Spinal cord (tissue), 10 donors: ENCODE measurements around the gene MUC16. TPM values are rescaled to one million over a fixed set of nuclear protein-coding genes. Genes with fewer than 3 reads are reported as not detected.

Experiments used
- DNase-seq, 6 donors: peaks; one replicate each; pipeline versions ENCODE4 v3.0.0 to v3.0.0-alpha.2; 2013 to 2015; ENCODE audit warnings: low spot score in 6 of 6, low read depth in 4 of 6
- H3K27ac ChIP-seq: one replicate; pipeline ENCODE4 v1.5.1; 2013; ENCODE audit warnings: low read depth, low read length, control low read depth
- H3K27me3 ChIP-seq: one replicate; pipeline ENCODE4 v1.6.1; 2013; ENCODE audit warnings: low read length; ENCODE audit not compliant: control insufficient read depth, insufficient read depth
- H3K36me3 ChIP-seq: one replicate; pipeline ENCODE4 v1.6.1; 2013; ENCODE audit warnings: low read length; ENCODE audit not compliant: control insufficient read depth, insufficient read depth
- H3K4me1 ChIP-seq: one replicate; pipeline ENCODE4 v1.6.1; 2013; ENCODE audit warnings: low read length; ENCODE audit not compliant: control insufficient read depth, insufficient read depth
- H3K4me3 ChIP-seq: one replicate; pipeline ENCODE4 v1.5.1; 2013; ENCODE audit warnings: low read depth, low read length, control low read depth
- H3K9me3 ChIP-seq: one replicate; pipeline ENCODE4 v1.6.1; 2013; ENCODE audit warnings: low read length; ENCODE audit not compliant: control insufficient read depth, insufficient read depth
- WGBS: methylation state at CpG from one replicate; pipeline ENCODE4 v1.1.5; 2013; ENCODE audit warnings: missing lambda C conversion rate; ENCODE audit not compliant: insufficient coverage; 5-methylcytosine and 5-hydroxymethylcytosine counted together
- polyA plus RNA-seq, 2 donors: library from polyadenylated mRNA; unstranded; fragments of 120-200 nt; gene quantifications; one replicate each; pipeline ENCODE4 v1.2.1, GENCODE V29; 2013; ENCODE audit not compliant: insufficient read length in 2 of 2
- total RNA-seq, 2 donors: library from RNA; depleted of rRNA in 1 of 2; stranded (reverse); fragments of 120-200 nt in 1 of 2; fragments of >200 nt in 1 of 2; gene quantifications; one replicate each; pipeline versions ENCODE4 v1.2.3 to v1.2.4, GENCODE V29; 2013 to 2014
- donor health status: healthy.

MUC16 gene
- total and polyA plus RNA-seq, 4 donors: under 0.01 TPM; not detected in 2

DNA sequence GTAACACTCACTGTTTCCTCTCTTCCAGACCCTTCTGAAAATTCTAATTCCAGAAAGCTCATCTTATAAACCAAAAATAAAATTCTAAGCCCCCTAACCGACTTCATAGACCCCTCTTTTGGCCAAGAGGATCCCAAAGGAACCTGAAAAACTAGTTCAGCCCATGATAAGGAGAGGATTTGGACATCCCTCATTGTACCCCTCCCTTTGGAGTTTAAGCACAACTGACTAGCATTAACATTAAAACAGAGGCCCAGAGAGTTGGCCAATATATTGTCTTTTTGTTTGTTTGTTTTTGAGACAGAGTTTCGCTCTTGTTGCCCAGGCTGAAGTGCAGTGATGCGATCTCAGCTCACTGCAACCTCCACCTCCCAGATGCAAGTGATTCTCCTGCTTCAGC is 34.2 kb upstream of the MUC16 start:
- Histone ChIP-seq H3K4me1 (no peaks in the 10 kb centered on the region), H3K27me3 (no peaks in the 10 kb centered on the region), H3K36me3 (no peaks in the 10 kb centered on the region), H3K4me3 (no peak overlapping the region), H3K9me3 (no peaks in the 10 kb centered on the region), H3K27ac (no peak overlapping the region)
- no peak for DNase-seq
- 100% methylated on average over 1 of the region's 3 CpGs for WGBS

GRCh38 chr19:9043524-9043923 is 33.3 kb upstream of the MUC16 start:
- H3K4me3 ChIP-seq: no peak overlapping the region
- H3K27ac ChIP-seq: no peak overlapping the region
- H3K27me3 ChIP-seq: no peaks in the 10 kb centered on the region
- 94% methylated on average over 2 of the region's 5 CpGs for WGBS
- H3K4me1 ChIP-seq: no peaks in the 10 kb centered on the region
- H3K9me3 ChIP-seq: no peaks in the 10 kb centered on the region
- no peaks in the 10 kb centered on the region for H3K36me3 ChIP-seq
- DNase-seq: no peak

DNA sequence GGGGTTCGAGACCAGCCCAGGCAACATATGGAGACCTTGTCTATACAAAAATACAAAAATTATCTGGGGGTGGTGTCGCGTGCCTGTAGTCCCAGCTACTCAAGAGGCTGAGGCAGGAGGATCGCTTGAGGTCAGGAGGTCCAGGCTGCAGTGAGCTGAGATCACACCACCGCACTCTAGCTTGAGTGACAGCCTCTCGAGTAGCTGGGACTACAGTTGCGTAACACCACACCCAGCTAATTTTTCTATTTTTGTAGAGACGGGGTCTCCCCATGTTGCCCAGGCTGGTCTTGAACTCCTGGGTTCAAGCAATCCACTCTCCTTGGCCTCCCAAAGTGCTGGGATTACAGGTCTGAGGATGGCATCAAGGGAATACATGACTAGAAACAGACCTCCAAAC is 30.8 kb upstream of the MUC16 start:
- Histone ChIP-seq H3K36me3 (no peaks in the 10 kb centered on the region), H3K9me3 (no peaks in the 10 kb centered on the region), H3K4me3 (no peak overlapping the region), H3K27ac (no peak overlapping the region), H3K27me3 (no peaks in the 10 kb centered on the region), H3K4me1 (no peaks in the 10 kb centered on the region)
- DNase-seq: no peak
- WGBS: 91% methylated on average over 4 of the region's 8 CpGs

GRCh38 chr19:9040131-9040530 is 29.9 kb upstream of the MUC16 start:
- Histone ChIP-seq H3K4me3 (no peak overlapping the region), H3K36me3 (no peaks in the 10 kb centered on the region), H3K9me3 (no peaks in the 10 kb centered on the region), H3K27me3 (no peaks in the 10 kb centered on the region), H3K4me1 (no peaks in the 10 kb centered on the region), H3K27ac (no peak overlapping the region)
- DNase-seq: no peak
- WGBS: 69% methylated on average over 7 of the region's 9 CpGs

GRCh38 chr19:9039728-9040127 is 29.5 kb upstream of the MUC16 start:
- 87% methylated on average over 3 of the region's 5 CpGs for WGBS
- Histone ChIP-seq H3K27me3 (no peaks in the 10 kb centered on the region), H3K36me3 (no peaks in the 10 kb centered on the region), H3K27ac (no peak overlapping the region), H3K4me1 (no peaks in the 10 kb centered on the region), H3K4me3 (no peak overlapping the region), H3K9me3 (no peaks in the 10 kb centered on the region)
- no peak for DNase-seq

DNA sequence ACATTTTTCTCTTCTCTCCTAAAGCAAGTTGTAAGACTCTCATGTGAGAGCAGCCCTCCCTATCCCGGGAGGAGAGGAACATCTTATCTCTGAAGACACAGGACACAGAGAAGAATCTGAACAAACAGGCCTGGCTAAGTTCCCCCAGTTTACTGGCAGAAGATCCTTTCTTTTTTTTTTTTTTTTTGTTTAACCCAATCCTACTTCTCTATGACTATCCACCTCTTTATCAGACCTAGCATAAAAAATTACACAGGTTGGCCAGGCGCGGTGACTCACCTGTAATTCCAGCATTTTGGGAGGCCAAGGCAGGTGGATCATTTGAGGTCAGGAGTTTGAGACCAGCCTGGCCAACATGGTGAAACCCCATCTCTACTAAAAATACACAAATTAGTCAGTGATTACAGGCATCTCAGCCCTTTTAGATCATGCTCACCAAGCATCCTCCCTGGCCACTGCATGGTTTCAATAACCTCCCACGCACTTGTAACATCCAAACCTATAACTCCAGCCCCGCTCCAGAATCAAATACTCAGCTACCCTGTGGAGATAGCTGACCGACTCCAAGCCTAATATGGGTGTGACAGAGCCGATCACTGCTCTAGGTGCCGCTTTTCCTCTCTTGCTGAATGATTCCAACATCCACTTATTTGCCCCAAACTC is 27.3 kb upstream of the MUC16 start:
- Histone ChIP-seq H3K27me3 (no peaks in the 10 kb centered on the region), H3K9me3 (no peaks in the 10 kb centered on the region), H3K27ac (no peak overlapping the region), H3K36me3 (no peaks in the 10 kb centered on the region), H3K4me1 (no peaks in the 10 kb centered on the region), H3K4me3 (no peak overlapping the region)
- no peak for DNase-seq
- WGBS: 94% methylated on average over 6 of the region's 8 CpGs

- no peak overlapping the region for H3K27ac ChIP-seq
- no peaks in the 10 kb centered on the region for H3K4me1 ChIP-seq
- H3K9me3 ChIP-seq: no peaks in the 10 kb centered on the region
- no peaks in the 10 kb centered on the region for H3K36me3 ChIP-seq
- no peaks in the 10 kb centered on the region for H3K27me3 ChIP-seq
- no peak for DNase-seq
- no peak overlapping the region for H3K4me3 ChIP-seq
- WGBS: 78% methylated on average over 5 of the region's 5 CpGs
These were observed 22.0 kb upstream of the MUC16 start for GRCh38 chr19:9032136-9032631.

DNA sequence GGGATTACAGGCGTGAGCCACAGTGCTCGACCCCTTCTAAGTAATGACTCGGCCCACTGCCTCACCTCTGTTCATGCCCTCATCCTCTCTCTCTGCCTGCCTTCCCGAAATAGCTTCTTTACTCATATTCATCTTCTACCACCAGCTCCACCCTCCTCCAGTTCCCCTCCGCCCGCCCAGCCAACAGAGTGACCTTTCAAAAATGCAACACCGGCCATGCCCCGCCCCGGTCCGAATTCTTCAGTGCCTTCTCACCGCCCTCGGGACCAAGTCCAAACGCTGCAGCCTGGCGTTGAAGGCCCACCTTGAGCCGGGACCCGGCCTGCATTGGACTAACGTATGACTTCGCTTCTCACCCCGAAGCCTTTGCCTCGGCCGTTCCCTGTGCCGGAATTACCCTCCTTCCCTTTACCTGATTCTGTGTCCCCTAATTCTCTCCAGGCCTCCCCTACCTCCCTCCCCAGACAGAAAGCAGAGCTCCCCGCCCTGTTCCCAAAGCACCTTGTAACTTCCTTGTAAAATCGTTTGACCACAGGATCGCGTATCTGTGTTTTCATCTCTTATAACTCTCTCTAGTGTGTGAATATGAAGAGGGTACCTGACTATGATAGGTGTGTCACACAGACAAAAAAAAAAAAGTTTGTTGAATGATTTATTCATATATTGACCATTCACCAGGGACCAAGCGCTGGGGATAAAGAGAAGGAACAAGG is 8.1 kb upstream of the MUC16 start:
- no peaks in the 10 kb centered on the region for H3K9me3 ChIP-seq
- no peaks in the 10 kb centered on the region for H3K4me1 ChIP-seq
- H3K4me3 ChIP-seq: no peak overlapping the region
- H3K27me3 ChIP-seq: no peaks in the 10 kb centered on the region
- WGBS: 80% methylated on average over 22 of the region's 27 CpGs
- DNase-seq: no peak
- no peaks in the 10 kb centered on the region for H3K36me3 ChIP-seq
- no peak overlapping the region for H3K27ac ChIP-seq

DNA sequence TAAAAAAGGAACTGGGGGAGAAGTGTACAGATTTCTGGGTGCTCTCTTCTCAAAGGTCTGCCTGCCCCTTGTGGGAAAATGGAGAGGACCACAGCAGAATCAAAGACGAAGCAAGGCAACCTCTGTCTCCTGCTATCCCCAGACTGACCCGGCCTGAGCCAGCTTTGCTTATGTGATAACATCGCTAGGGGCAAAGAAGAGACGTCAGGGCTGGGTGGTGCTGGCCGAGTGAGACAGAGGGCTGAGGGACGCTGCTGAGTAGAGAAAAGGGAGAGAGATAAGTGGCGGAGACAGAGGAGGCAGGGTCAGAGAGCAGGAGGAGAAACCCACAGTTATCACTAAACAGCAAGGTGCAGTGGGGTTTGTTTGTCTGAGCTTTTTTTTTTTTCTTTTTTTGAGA is 4.6 kb upstream of the MUC16 start:
- Histone ChIP-seq H3K4me1 (no peaks in the 10 kb centered on the region), H3K36me3 (no peaks in the 10 kb centered on the region), H3K27ac (no peak overlapping the region), H3K9me3 (no peaks in the 10 kb centered on the region), H3K27me3 (no peaks in the 10 kb centered on the region), H3K4me3 (no peak overlapping the region)
- no peak for DNase-seq
- 80% methylated on average over 1 of the region's 7 CpGs for WGBS

DNA sequence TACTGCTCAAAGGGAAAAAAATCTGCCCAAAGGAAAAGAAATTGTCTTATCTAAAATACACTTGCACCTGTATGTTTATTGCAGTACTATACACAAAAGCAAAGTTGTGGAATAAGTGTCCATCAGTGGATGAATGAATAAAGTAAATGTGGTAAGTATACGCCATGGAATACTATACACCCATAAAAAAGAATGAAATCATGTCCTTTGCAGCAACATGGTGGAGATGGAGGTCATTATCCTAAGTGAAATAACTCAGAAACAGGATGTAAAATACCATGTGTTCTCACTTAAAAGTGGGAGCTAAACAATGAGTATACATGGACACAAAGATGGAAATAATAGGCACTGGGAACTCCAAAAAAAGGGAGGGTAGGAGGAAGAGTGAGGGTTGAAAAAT is 3.8 kb upstream of the MUC16 start:
- Histone ChIP-seq H3K4me1 (no peaks in the 10 kb centered on the region), H3K4me3 (no peak overlapping the region), H3K9me3 (no peaks in the 10 kb centered on the region), H3K27me3 (no peaks in the 10 kb centered on the region), H3K27ac (no peak overlapping the region), H3K36me3 (no peaks in the 10 kb centered on the region)
- no CpG with 5 or more reads among the region's 1 CpG for WGBS
- no peak for DNase-seq
